ENCODE data around the gene PLVAP. TPM values are rescaled to one million over a fixed set of nuclear protein-coding genes. Genes with fewer than 3 reads are reported as not detected.

Gene PLVAP
- total RNA-seq, 1 experiment from 2014 or later = 0.08 TPM

DNA sequence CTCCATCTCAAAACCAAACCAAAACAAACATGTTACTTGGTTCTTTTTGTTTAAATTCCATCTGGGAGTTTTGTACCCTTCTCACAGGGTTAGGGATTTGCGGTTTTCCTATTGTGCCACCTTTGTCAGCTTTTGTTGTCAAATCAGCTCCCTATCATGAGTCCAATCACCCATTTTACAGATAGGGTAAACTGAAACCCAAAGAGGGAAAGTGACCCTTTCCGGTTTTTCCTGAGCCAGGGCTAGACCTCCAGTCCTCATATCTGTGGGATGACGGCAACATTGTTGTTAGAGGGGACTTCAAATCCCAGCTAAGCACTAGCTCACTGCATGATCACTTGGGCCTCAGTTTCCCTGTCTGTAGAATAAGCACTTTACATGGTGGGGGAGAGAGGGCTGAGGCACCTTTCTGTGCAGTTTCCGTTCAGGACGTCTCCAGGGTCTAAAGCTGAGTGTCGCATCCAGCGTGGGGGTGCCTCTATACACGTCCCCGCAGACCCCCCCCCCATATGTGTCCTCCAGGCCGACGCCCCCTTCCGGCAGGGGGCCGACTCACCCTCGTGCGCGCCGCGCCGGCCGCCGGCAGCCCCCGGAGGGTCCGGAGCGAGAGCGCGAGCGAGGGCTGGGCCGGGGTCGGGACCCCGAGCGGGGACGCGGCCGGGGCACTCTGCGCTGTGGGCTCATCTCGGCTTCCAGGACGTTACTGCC, 13.0 kb upstream of the PLVAP start:
- in situ Hi-C loops (cut with HindIII; ENCODE audit: low pct_unique_long_range_greater_than_20kb, low sequenced_read_pairs) = no loop called here
- H3K27ac ChIP-seq (ENCODE audit: low read length) = no peak overlapping the region
- peaks cover 5% of the 10 kb centered on the region for H3K4me1 ChIP-seq (ENCODE audit: control insufficient read depth, insufficient read depth, low read length)
- TF ChIP-seq, protein P1, sequence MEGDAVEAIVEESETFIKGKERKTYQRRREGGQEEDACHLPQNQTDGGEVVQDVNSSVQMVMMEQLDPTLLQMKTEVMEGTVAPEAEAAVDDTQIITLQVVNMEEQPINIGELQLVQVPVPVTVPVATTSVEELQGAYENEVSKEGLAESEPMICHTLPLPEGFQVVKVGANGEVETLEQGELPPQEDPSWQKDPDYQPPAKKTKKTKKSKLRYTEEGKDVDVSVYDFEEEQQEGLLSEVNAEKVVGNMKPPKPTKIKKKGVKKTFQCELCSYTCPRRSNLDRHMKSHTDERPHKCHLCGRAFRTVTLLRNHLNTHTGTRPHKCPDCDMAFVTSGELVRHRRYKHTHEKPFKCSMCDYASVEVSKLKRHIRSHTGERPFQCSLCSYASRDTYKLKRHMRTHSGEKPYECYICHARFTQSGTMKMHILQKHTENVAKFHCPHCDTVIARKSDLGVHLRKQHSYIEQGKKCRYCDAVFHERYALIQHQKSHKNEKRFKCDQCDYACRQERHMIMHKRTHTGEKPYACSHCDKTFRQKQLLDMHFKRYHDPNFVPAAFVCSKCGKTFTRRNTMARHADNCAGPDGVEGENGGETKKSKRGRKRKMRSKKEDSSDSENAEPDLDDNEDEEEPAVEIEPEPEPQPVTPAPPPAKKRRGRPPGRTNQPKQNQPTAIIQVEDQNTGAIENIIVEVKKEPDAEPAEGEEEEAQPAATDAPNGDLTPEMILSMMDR (IDR thresholded peaks at IDR 0.05) = no peak
- TF ChIP-seq SIN3A (IDR thresholded peaks at IDR 0.05; ENCODE audit: borderline replicate concordance, insufficient read depth, low read depth, low read length) = no peak
- TF ChIP-seq POLR2AphosphoS5 (IDR thresholded peaks at IDR 0.05; ENCODE audit: low read depth, low read length) = no peak
- TF ChIP-seq, protein P2, sequence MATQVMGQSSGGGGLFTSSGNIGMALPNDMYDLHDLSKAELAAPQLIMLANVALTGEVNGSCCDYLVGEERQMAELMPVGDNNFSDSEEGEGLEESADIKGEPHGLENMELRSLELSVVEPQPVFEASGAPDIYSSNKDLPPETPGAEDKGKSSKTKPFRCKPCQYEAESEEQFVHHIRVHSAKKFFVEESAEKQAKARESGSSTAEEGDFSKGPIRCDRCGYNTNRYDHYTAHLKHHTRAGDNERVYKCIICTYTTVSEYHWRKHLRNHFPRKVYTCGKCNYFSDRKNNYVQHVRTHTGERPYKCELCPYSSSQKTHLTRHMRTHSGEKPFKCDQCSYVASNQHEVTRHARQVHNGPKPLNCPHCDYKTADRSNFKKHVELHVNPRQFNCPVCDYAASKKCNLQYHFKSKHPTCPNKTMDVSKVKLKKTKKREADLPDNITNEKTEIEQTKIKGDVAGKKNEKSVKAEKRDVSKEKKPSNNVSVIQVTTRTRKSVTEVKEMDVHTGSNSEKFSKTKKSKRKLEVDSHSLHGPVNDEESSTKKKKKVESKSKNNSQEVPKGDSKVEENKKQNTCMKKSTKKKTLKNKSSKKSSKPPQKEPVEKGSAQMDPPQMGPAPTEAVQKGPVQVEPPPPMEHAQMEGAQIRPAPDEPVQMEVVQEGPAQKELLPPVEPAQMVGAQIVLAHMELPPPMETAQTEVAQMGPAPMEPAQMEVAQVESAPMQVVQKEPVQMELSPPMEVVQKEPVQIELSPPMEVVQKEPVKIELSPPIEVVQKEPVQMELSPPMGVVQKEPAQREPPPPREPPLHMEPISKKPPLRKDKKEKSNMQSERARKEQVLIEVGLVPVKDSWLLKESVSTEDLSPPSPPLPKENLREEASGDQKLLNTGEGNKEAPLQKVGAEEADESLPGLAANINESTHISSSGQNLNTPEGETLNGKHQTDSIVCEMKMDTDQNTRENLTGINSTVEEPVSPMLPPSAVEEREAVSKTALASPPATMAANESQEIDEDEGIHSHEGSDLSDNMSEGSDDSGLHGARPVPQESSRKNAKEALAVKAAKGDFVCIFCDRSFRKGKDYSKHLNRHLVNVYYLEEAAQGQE (IDR thresholded peaks at IDR 0.05; ENCODE audit: insufficient read depth in 1 of 2, low read depth in 2 of 2, low read length in 1 of 2) = no peak
- TF ChIP-seq TCF7L2 (IDR thresholded peaks at IDR 0.05; ENCODE audit: low read depth, low read length) = no peak
- ChIA-PET CTCF (interaction anchor here (0.7 to 2.1 kb wide), 2 partner anchors 52 to 97 kb away, joined by 5 to 10 read pairs; no protein-coding TSS in a partner anchor), POLR2A (no interaction called here)
- no peaks in the 10 kb centered on the region; the same call in 1 of the 2 replicates for H3K9me3 ChIP-seq (ENCODE audit: control insufficient read depth, insufficient read depth, low read depth, low read length)
- no peak for DNase-seq (ENCODE audit: low read depth, low spot score)
- no peak for ATAC-seq
- intact Hi-C loops (cut with micrococcal nuclease; ENCODE audit: unreplicated experiment) = loop anchor here (10.0 kb wide), 1 partner anchor 75 kb away; the partner anchor contains the start of gene NXNL1
- H3K27me3 ChIP-seq (ENCODE audit: control insufficient read depth, insufficient read depth, low read length) = no peaks in the 10 kb centered on the region
- BruUV-seq (replicated peaks) = no TSS peak
- peak overlapping the region; percentile 63 to 75 for H3K4me3 ChIP-seq (ENCODE audit: low read depth in 2 of 2, low read length in 2 of 2)
- no peaks in the 10 kb centered on the region for H3K36me3 ChIP-seq (ENCODE audit: control insufficient read depth, insufficient read depth, low read length)

DNA sequence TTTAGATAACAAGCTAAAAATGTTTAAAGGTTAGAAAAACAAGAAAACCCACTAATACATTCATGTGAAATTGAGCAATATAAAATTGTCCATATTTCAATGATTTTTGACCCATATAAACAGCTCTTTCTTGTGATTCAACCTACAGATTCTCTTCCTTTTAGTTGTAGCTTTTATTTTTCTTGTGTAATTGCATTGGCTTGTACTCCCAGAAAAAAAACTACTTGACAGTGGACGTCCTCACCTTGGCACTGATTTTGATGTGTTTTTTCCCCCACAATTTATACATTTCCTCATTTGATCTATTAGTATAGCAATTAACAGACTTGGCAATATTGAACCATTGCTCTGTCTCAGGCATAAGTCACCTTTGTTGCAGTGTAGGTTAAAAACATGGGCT, 12.1 kb upstream of the PLVAP start:
- POLR2A ChIA-PET = interaction anchor here (0.6 kb wide), 1 partner anchor 44 kb away, joined by 8 read pairs; no protein-coding TSS in a partner anchor
- Histone ChIP-seq H3K27ac (ENCODE audit: low read length) (no peak overlapping the region), H3K9me3 (ENCODE audit: control insufficient read depth, insufficient read depth, low read depth, low read length) (no peaks in the 10 kb centered on the region; the same call in 1 of the 2 replicates), H3K4me1 (ENCODE audit: control insufficient read depth, insufficient read depth, low read length) (peaks cover 5% of the 10 kb centered on the region), H3K4me3 (ENCODE audit: low read depth in 2 of 2, low read length in 2 of 2) (no peak overlapping the region), H3K36me3 (ENCODE audit: control insufficient read depth, insufficient read depth, low read length) (no peaks in the 10 kb centered on the region), H3K27me3 (ENCODE audit: control insufficient read depth, insufficient read depth, low read length) (no peaks in the 10 kb centered on the region)
- CTCF ChIA-PET = interaction anchor here (0.7 kb wide), 1 partner anchor 28 kb away, joined by 3 read pairs; no protein-coding TSS in a partner anchor
- DNase-seq (ENCODE audit: low read depth, low spot score) (no peak), ATAC-seq (no peak)
- in situ Hi-C loops (cut with HindIII; ENCODE audit: low pct_unique_long_range_greater_than_20kb, low sequenced_read_pairs) (no loop called here), intact Hi-C loops (cut with micrococcal nuclease; ENCODE audit: unreplicated experiment) (no loop called here)
- no peak for TF ChIP-seq POLR2AphosphoS5 (IDR thresholded peaks at IDR 0.05; ENCODE audit: low read depth, low read length)
- TF ChIP-seq SIN3A (IDR thresholded peaks at IDR 0.05; ENCODE audit: borderline replicate concordance, insufficient read depth, low read depth, low read length) = no peak
- TF ChIP-seq, protein P2 (IDR thresholded peaks at IDR 0.05; ENCODE audit: insufficient read depth in 1 of 2, low read depth in 2 of 2, low read length in 1 of 2) = no peak
- TF ChIP-seq, protein P1 (IDR thresholded peaks at IDR 0.05) = no peak
- no peak for TF ChIP-seq TCF7L2 (IDR thresholded peaks at IDR 0.05; ENCODE audit: low read depth, low read length)
- no TSS peak for BruUV-seq (replicated peaks)
